ENCODE data around the gene NHS. TPM values are rescaled to one million over a fixed set of nuclear protein-coding genes. Genes with fewer than 3 reads are reported as not detected.

Gene NHS
- total RNA-seq, 1 donor from 2014 or later: 3.3 TPM

DNA sequence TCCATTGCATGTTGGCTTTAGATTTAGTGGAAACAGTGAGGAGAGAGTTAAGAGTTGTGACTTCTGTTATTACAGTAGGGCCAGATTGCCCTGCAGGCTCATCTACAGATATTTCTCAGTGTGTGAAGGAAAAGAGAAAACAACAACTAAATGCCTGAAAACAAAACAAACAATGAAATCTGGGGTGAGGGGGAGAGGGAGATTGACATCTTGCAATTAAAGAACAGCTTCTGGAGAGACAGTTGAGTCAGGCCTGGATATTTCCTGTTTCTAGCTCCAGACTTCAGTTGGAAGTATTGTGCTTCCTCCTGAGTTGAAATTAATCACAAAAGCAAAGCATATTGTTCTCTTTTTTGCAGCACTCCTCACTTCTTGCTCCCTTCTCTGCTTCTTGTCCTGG, 254.0 kb downstream of the NHS start:
- DNase-seq: no peak

DNA sequence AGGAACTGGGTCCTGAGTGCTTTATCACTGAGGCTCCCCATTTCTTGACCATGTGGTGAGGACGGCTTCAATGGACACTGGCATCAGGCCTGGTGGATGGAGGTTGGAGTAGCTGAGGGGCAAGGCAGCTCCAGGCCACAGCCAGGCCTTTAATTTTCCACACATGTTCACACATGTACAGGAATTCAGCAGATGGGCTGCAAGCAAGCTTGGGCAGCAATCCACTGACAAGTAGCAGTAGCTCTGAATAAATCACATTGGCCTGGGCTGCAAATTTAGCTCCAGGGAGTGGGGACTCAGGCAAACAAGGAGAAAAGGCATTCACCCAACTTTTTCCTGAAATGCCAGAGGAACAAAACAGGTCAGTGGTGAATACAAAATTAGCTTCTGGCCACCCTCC, 254.5 kb downstream of the NHS start:
- no peak for DNase-seq

- DNase-seq: no peak
Measured at GRCh38 chrX:17631647-17632046, 256.6 kb downstream of the NHS start.

GRCh38 chrX:17632942-17633341, 257.9 kb downstream of the NHS start:
- DNase-seq: no peak

DNA sequence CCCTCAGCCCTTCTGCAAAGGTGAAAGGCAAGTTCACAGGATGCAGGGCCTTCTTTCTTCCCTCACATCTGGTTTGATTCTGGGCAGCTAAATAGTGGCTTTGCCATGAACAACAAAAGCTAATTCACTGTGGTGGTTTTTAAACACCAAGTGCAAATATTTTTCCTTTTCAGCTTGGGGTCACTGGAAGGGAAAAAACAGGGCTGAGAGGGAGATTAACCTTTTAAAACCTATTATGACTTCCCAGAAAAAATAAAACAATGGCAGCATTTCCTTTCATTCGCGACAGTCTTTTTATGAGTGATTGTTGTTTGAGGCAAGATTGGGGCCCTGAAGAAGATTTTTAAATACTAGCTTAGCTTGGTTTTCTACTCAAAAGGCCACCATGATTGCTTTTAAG, 258.5 kb downstream of the NHS start:
- no peak for DNase-seq

- no peak for DNase-seq
Measured at GRCh38 chrX:17634542-17635207, 259.7 kb downstream of the NHS start.

DNA sequence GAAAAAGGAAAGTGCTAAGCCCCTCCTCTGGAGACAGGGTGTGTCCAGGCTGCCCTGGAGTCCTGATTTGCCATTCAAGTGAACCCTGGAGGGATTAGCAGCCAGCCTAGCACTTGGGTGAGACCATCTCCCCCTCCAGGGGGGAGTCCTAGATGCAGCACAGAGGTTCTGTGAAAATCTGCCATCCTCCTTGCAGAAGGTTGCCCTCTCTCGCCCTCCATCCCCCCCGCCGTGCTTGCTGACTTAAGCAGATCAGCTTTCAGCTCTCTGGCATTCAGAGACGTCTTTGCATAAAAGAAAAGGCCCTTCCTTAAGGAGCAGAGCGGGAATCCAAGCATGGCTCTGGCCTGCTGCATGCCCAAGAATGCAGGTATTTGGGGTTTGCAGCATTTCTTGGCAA, 260.2 kb downstream of the NHS start:
- DNase-seq: no peak

GRCh38 chrX:17637235-17637634, 262.2 kb downstream of the NHS start:
- no peak for DNase-seq

DNA sequence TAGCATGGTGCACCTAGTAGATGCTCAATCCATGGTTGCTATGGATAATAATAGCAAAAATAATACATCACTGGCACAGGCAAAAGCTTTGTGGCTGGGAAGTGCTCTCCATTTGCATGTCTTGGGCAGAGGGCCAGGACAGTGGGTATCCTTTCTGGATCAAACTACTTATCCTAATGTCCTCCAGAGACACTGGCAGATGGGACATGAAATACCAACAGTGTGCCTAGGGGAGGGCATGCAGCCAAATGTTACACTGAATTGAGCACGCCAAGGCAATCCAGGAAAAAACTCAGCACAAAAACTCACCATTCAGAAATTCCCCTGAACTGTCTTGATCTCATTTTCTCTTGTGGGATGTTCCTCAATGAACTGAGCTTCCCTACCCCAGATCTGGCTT, 263.7 kb downstream of the NHS start:
- no peak for DNase-seq

- no peak for DNase-seq
Measured at GRCh38 chrX:17642891-17643290, 267.9 kb downstream of the NHS start.

DNA sequence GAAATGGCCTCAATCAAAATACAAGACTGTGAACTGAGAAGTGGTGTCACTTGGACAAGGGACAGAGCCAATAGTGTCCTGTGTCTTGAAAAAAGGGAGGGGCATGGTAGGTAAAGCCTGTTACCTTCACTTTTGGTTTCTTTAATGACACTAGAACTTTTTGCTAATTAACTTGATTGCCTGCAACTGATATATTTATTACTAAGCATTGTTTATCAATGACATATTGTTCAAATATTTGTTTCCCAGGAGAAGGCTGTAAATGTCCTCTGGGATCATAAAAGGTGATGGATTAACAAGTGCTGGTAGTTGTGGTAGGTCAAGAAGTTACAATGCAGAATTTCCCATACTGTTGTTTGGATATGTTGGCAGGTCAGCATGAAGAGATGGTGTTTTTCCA, 268.5 kb downstream of the NHS start:
- no peak for DNase-seq

DNA sequence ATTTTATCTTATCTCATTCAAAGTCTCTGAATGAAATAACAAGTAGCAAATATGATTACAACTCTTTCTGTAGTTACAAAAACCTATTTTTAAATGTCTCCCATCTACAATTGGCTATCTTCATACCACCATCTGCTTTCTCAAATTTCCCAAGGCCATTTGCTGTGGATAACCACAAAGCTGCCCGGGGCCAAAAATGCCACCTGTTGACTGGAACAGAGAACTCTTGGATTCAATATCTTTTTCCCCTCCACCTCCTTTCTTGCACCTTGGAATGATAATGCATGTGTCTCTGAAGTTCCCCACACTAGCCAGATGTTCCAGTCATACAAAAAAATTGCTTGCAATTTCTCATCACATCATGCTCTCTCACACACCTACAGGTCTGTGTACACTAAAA, 269.0 kb downstream of the NHS start:
- no peak for DNase-seq

- DNase-seq: no peak
Measured at GRCh38 chrX:17654116-17654515, 279.1 kb downstream of the NHS start.

DNA sequence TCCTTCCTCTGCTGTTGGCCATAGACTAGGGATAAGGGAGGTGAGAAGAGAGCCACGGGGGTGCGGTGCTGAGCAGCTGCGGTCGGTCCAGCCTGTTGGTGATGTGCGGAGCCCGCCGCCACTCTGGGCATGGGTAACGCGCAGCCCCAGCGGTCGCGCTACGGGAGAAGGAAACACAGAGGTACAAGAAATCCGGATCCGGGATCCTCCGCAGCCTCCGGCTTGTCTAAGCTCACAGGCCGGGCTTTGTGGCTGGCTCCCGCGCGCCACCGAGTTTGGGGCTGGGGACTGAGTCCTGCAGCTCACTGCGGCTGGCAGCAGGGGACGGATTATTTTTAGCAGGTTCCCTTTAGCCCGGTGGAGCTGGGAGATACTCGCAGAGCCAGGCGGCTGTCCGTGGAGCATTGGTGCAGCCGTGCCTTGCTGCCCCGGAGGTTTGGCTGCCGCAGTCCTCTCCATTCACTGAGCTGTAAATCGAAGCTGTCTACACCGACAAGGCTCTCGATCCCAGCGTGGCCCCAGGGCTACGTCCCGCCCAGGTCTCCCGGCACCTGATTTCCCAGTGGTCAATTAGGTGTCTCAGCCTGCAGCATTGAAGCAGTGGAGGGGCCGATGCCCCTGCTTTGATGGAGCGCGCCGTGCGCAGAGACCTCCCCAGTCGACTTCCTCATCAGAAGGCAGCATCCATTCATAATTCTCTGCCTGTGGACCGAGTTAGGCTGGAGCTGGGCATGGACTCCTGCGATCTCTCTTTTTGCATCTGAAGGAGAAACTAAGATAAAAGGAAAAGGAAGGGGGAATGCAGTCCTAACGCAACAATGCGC, 280.4 kb downstream of the NHS start:
- peak; percentile 5 for DNase-seq

DNA sequence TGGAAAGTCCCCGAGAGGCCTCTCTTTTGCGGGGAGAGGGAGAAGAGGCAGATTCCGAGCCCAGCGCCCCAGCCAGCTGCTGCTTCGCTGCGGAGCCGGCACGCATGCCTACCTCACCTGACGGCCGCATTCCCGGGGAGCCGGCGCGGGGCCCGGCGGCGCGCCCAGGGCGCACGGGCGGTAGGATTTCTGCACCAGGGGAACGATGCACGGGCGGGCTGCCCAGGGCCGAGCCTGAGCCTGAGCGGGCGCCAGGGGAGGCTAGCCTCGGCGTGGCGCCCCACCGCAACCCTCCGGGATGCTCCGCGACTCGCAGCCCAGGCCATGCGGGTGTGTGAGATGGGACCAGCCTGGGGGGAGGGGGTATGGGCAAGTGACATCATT, 281.0 kb downstream of the NHS start:
- no peak for DNase-seq

DNA sequence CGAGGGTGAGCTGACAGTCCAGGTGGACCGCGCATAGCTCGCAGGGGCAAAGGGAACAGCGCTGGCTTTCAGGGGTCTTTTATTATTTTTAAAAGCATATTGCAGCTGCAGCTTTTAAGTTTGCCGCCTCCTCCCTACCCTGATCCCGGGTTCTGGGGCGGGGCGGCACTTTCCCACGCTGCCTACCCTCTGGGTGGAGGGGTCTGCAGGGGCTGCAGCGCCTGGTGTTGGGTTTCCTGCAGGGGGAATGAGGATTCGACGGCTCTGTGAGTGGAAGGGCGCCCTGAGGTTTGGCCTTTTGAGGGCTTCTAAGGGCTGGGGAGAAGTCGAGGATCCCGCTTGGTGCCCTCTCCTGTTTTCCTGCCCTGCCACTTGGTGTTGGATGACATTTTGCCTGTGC, 281.6 kb downstream of the NHS start:
- no peak for DNase-seq

DNA sequence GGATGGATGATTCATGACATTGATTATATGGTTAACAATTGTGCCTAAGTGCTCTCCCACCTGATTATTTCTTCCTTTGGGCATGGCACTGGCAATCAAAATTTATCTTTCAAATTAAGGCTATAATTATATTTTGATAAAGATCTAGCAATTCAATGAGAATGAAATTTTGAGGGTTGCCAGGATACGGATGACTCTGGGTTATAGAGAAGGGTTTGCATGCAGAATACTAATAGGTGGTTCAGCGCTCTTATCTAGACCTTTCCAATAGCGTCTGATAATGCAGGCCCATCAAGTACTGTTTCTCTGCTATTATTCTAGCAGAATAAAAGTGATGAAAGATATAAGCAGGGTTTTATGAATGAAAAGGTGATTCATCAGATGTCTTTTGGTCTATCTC, 287.4 kb downstream of the NHS start:
- DNase-seq: no peak

DNA sequence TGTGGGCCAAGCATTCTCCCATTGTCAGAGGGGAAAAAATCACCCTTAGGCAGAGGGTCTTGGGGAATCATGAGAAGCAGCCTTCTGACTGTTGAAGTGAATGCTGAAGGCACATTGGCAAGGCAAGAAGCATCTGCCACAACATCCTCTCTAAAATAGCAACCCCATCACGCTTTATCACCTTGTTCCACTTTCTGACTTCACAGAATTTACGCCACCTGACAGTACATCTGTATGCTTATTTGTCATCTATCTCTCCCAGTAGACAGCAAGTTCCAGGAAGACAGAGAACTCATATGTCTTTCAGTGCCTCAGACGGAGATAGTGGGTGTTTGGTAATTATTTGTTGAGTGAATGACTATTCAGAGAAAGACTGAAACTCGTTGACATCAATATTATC, 293.9 kb downstream of the NHS start:
- no peak for DNase-seq

GRCh38 chrX:17669458-17669857, 294.5 kb downstream of the NHS start:
- no peak for DNase-seq

- DNase-seq: peak; percentile 6
Measured at GRCh38 chrX:17669891-17670290, 294.9 kb downstream of the NHS start.

- DNase-seq: no peak
Measured at GRCh38 chrX:17670874-17671273, 295.9 kb downstream of the NHS start.

GRCh38 chrX:17674601-17675000, 299.6 kb downstream of the NHS start:
- DNase-seq: no peak

DNA sequence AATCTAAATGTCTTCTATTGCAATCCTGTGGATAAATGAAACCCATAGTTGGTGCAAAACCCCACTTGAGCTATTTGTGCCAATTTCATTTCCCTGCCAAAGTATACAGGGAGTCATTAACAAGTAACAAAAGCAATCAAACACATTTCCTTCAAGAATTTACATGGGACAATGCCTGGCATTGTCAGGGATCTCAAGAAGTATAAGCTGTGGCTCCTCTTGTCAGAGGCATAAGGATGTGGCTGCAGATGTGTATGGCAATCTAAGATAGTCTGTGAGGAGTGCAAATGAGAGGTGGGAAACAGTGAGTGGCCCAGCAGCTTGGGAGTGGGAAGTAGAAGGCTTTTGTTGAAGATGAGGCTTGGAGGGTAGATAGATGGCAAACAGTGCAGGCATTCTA, 304.3 kb downstream of the NHS start:
- no peak for DNase-seq

DNA sequence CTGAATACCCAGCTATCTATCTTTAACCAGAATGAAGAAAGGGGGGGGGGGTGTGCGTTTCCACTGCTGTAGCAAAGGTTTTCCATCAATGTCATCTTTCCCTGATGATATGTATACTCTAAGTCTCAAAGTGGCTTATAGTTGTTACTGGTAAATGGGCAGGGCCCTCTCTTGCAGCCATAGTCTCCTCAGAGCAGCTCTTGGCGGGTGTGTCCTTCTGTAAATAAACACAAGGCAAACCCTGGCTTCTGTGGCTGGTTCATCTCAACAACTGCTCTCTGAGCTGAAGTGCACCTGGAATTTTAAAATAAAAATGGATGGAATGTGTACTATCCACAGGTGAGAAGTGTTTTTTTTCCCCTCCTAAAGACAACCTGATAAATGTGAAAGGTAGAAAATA, 304.8 kb downstream of the NHS start:
- no peak for DNase-seq
